ENCODE results near the gene DCUN1D2.
A peak's percentile ranks its signal among the peaks of the same experiment; 100 is the strongest.
"Not testable (repeated sequence)": the region's sequence is repeated elsewhere in the genome, so short reads cannot be mapped to it uniquely, and the experiment has no call there.

The DCUN1D2 gene

DNA sequence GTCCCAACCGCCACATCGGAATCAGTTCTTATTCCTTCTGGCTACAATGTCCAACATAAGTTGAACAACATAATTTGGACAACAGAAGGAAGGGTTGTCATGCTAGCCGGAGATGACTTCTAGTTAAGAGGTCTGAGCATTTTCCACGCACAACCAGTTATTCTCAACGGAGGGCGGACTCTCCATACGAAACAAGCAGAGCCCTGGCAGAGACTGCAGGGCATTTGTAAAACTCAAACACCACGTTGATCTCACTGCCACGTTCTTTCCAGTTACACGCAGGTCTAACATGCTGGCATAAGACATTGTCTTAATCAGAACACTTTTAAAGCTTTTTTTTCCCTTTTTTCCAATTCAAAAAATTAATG, 38.3 kb upstream of the DCUN1D2 start:
- Mint-ChIP-seq H3K4me1 (ENCODE audit: low read depth) (peaks cover 21% of the 10 kb centered on the region), H3K27ac (no peak overlapping the region), H3K27me3 (no peaks in the 10 kb centered on the region), H3K4me3 (no peak overlapping the region), H3K36me3 (ENCODE audit: low read depth) (peaks cover 87% of the 10 kb centered on the region), H3K9me3 (no peaks in the 10 kb centered on the region)
- intact Hi-C loops (cut with micrococcal nuclease), result no loop called here

DNA sequence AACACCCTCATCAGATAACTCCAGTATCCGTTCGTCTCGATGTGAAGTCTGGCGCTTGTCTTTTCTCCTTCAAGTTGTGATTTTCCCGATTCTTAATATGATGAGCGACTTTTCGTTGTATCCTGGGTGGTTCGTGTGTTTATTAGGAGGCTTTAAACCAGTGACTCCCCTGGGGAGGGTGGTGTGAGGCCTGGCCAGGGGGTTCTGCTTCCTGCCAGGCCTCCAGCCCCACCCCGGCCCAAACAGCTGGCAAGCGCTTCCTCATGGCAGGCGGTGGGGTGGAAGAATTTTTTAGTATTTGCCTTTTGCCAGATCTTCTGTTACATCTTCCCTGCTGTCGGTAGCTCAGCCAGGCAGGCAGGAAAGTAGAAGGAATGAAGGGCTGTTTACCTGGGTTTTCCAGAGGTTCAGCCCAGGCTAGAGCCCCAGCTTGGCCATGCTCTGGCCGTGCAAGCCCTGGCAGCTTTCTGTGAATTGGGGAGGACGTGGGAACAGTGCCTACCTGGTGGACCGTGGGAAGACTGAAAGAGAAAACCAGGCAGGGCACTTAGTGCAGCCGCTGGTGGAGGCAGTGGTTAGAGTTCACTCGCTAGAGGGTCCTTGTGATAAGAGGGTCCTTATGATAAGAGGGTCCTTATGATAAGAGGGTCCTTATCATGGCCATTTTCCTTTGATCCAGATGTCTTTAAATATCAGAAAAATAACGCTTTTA, 37.7 kb upstream of the DCUN1D2 start:
- intact Hi-C loops (cut with micrococcal nuclease), result no loop called here
- H3K27ac Mint-ChIP-seq, result peak overlapping the region; percentile 75

DNA sequence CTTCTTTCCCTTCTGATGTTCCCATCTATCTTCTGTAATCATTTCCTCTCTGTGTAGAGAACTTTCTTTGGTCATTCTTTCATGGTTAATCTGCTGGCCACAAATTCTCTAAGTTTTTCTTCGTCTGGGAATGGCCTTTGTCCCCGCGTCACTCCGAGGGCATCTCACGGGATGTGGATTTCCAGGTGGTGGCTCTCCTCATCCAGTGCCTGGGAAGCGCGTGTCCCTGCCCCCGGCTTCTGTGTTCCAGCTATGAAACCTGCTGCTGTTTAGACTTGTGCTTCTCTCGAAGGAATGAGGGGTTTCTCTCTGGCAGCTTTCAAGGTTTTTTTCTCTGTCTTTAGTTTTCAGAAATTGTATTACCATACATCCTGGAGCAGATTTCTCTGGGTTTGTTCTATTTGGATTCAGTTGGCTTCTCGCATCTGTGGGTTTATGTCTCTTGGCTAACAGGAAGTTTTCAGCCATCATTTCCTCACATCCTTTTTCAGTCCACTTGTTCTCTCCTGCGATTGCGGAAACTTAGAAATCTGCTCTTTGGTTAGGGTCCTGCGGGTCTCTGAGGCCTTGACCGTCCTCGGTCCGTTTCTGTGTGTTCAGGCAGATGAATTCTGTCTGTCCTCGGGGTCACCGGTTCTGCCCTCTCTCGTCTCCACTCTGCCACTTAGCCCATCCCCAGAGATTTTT, 36.9 kb upstream of the DCUN1D2 start:
- H3K9me3 Mint-ChIP-seq, result no peaks in the 10 kb centered on the region
- intact Hi-C loops (cut with micrococcal nuclease), result no loop called here
- no peaks in the 10 kb centered on the region for H3K27me3 Mint-ChIP-seq
- H3K4me1 Mint-ChIP-seq (ENCODE audit: low read depth), result peaks cover 21% of the 10 kb centered on the region
- peak overlapping the region; percentile 75 for H3K27ac Mint-ChIP-seq
- no peak overlapping the region for H3K4me3 Mint-ChIP-seq
- peaks cover 89% of the 10 kb centered on the region for H3K36me3 Mint-ChIP-seq (ENCODE audit: low read depth)

More for the DNA sequence above, 37.7 kb upstream of the DCUN1D2 start:
- Mint-ChIP-seq H3K36me3 (ENCODE audit: low read depth) (peaks cover 87% of the 10 kb centered on the region), H3K4me3 (no peak overlapping the region), H3K9me3 (no peaks in the 10 kb centered on the region), H3K27me3 (no peaks in the 10 kb centered on the region), H3K4me1 (ENCODE audit: low read depth) (peaks cover 21% of the 10 kb centered on the region)

DNA sequence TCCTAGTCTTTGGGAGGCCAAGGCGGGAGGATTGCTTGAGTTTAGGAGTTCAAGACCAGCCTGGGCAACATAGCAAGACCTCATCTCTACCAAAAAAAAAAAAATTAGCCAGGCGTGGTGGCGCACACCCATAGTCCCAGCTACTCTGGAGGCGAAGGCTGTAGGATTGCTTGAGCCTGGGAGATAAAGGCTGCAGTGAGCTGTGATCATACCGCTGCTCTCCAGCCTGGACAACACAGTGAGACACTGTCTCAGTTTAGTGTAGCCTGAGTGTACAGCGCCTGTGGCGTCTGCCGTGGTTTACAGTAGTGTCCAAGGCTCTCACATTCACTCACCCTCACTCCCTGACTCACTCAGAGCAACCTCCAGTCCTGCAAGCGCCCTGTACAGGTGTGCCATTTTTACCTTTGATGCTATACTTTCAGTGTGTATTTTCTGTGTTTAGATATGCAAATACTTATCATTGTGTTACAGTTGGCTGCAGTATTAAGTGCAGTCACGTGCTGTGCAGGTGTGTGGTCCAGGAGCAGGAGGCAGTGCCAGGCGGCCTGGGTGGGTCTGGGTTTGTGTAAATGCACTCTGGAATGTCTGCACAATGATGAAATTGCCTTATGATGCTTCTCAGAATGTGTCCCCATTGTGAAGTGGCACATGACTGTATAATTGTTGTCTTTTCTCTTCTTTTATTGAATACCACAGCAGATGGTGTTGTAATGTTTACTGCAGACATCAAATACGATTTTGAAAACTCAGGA, 36.1 kb upstream of the DCUN1D2 start:
- Mint-ChIP-seq H3K27me3 (no peaks in the 10 kb centered on the region), H3K27ac (peak overlapping the region; percentile 75)
- intact Hi-C loops (cut with micrococcal nuclease), result no loop called here

DNA sequence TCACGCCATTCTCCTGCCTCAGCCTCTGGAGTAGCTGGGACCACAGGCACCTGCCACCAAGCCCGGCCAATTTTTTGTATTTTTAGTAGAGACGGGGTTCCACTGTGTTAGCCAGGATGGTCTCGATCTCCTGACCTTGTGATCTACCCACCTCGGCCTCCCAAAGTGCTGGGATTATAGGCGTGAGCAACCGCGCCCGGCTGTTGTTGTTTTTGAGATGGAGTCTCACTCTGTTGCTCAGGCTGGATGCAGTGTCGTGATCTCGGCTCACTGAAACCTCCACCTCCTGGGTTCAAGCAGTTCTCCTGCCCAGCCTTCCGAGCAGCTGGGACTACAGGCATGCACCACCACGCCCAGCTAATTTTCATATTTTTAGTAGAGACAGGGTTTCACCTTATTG, 31.9 kb upstream of the DCUN1D2 start:
- H3K9me3 Mint-ChIP-seq; H3K4me3 Mint-ChIP-seq; H3K27ac Mint-ChIP-seq; H3K27me3 Mint-ChIP-seq; intact Hi-C loops (cut with micrococcal nuclease): not testable (repeated sequence)
- H3K4me1 Mint-ChIP-seq (ENCODE audit: low read depth), result peaks cover 17% of the 10 kb centered on the region
- peaks cover 78% of the 10 kb centered on the region for H3K36me3 Mint-ChIP-seq (ENCODE audit: low read depth)

More for the DNA sequence above, 36.1 kb upstream of the DCUN1D2 start:
- H3K36me3 Mint-ChIP-seq (ENCODE audit: low read depth), result peaks cover 89% of the 10 kb centered on the region
- H3K4me1 Mint-ChIP-seq (ENCODE audit: low read depth), result peaks cover 21% of the 10 kb centered on the region
- H3K4me3 Mint-ChIP-seq, result no peak overlapping the region
- no peaks in the 10 kb centered on the region for H3K9me3 Mint-ChIP-seq

DNA sequence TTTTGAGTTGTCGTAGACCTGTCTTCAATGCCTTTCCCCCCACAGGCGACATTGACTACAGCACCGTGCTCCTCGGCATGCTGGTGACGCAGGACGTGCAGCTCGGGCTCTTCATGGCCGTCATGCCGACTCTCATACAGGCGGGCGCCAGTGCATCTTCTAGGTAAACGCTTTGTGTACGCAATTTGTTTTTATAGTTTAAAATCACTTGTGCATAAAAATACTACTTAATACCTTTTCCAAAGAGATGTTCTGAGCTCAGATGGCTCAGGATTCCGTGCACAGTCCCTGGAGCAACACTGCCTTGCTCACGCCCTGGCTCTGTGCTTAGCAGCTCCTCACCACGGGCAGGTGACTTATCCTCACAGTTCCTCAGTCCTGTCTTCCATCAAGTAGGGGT, 30.1 kb upstream of the DCUN1D2 start:
- intact Hi-C loops (cut with micrococcal nuclease), result no loop called here
- Mint-ChIP-seq H3K27me3 (no peaks in the 10 kb centered on the region), H3K36me3 (ENCODE audit: low read depth) (peaks cover 82% of the 10 kb centered on the region), H3K4me1 (ENCODE audit: low read depth) (peaks cover 11% of the 10 kb centered on the region), H3K27ac (no peak overlapping the region), H3K9me3 (no peaks in the 10 kb centered on the region), H3K4me3 (no peak overlapping the region)

DNA sequence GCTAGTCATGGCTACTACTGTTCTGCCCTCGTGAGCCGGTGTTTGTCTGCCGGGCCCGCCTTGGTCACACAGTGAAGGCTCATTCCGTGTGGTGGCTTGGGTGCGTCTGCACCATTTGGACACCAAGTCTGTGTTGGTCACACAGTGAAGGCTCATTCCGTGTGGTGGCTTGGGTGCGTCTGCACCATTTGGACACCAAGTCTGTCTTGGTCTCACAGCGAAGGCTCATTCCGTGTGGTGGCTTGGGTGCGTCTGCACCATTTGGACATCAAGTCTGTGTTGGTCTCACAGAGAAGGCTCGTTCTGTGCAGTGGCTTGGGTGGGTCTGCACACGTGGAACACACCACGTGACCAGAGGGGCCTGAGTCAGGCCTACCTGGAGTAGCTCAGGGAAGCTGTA, 29.0 kb upstream of the DCUN1D2 start:
- Mint-ChIP-seq H3K27ac (no peak overlapping the region), H3K4me3 (no peak overlapping the region), H3K4me1 (ENCODE audit: low read depth) (peaks cover 11% of the 10 kb centered on the region), H3K9me3 (no peaks in the 10 kb centered on the region), H3K27me3 (no peaks in the 10 kb centered on the region), H3K36me3 (ENCODE audit: low read depth) (peaks cover 83% of the 10 kb centered on the region)
- intact Hi-C loops (cut with micrococcal nuclease), result no loop called here

DNA sequence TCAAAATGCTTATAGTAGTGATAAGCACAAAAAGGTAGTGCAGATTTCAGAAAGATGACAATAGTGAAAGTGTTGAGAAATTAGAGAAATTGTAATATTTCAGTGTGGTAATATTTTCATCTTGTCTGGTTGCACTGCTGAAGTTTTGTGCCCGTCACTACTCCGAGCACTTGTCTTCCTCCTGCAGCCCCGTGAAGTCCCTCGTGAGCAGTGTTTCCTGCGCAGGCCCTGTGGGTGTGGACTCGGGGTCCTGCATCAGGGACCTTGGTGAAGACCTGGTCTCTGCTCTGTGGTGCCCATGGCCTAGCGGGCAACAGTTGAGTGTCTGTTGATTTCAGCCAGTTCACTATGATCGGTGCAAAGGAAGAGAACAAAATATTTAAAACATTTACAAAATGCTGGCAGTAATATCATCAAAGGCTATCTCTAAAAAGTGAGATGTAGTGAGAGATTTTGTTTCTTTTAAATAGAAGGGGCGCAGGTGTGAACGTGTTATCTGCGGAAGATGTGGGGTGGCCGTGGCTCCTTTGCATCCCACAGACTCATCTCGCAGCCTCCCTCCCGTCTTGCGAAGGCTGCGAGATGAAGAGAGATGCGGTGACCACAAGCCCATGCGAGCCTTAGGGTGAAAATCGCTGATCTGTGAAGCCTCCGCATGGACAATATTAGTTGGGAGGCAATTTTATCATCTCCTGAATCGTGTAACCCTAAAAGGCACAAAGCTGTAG, 27.7 kb upstream of the DCUN1D2 start:
- intact Hi-C loops (cut with micrococcal nuclease), result no loop called here
- H3K4me1 Mint-ChIP-seq (ENCODE audit: low read depth), result peaks cover 11% of the 10 kb centered on the region
- no peaks in the 10 kb centered on the region for H3K27me3 Mint-ChIP-seq
- H3K9me3 Mint-ChIP-seq, result no peaks in the 10 kb centered on the region
- H3K27ac Mint-ChIP-seq, result no peak overlapping the region
- no peak overlapping the region for H3K4me3 Mint-ChIP-seq
- H3K36me3 Mint-ChIP-seq (ENCODE audit: low read depth), result peaks cover 83% of the 10 kb centered on the region

DNA sequence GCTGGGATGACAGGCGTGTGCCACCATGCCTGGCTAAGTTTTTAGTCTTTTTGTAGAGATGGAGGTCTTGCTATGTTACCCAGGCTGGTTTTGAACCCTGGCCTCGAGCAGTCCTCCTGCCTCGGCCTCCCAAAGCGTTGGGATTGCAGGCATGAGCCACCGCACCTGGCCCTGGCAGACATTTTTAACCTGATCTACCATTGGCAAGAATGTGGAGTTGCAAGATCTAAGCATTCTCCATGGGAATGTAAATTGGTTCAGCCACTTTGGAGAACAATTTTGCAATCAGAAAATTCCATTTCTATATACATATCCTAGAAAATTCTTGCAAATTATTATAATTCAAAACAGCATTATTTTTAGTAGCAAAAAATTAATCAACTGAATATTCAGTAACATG, 24.3 kb upstream of the DCUN1D2 start:
- H3K27ac Mint-ChIP-seq, result no peak overlapping the region
- H3K36me3 Mint-ChIP-seq (ENCODE audit: low read depth), result peaks cover 85% of the 10 kb centered on the region
- H3K4me3 Mint-ChIP-seq, result no peak overlapping the region
- peaks cover 14% of the 10 kb centered on the region for H3K4me1 Mint-ChIP-seq (ENCODE audit: low read depth)
- no peaks in the 10 kb centered on the region for H3K9me3 Mint-ChIP-seq
- no peaks in the 10 kb centered on the region for H3K27me3 Mint-ChIP-seq
- intact Hi-C loops (cut with micrococcal nuclease), result no loop called here

DNA sequence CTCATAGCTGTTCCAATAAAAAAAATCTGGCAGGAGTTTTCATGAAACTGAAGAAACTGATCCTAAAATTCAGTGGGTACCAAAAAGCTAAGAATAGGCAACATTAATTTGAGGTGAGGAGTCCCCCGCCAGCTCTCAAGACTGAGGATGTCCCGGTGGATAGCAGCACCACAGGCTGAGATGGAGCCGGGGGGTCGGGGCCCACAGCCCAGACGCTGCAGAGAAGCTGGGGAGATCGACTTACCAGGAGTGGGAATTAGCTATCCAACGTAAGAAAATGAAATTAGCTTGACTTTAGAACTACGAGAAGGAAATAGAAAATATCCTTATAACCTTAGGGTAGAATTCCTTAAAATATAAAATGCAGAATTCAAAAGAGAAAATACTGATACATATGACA, 23.2 kb upstream of the DCUN1D2 start:
- peaks cover 24% of the 10 kb centered on the region for H3K4me1 Mint-ChIP-seq (ENCODE audit: low read depth)
- H3K9me3 Mint-ChIP-seq, result no peaks in the 10 kb centered on the region
- H3K36me3 Mint-ChIP-seq (ENCODE audit: low read depth), result peaks cover 85% of the 10 kb centered on the region
- intact Hi-C loops (cut with micrococcal nuclease), result no loop called here
- no peaks in the 10 kb centered on the region for H3K27me3 Mint-ChIP-seq
- no peak overlapping the region for H3K27ac Mint-ChIP-seq
- H3K4me3 Mint-ChIP-seq, result no peak overlapping the region

DNA sequence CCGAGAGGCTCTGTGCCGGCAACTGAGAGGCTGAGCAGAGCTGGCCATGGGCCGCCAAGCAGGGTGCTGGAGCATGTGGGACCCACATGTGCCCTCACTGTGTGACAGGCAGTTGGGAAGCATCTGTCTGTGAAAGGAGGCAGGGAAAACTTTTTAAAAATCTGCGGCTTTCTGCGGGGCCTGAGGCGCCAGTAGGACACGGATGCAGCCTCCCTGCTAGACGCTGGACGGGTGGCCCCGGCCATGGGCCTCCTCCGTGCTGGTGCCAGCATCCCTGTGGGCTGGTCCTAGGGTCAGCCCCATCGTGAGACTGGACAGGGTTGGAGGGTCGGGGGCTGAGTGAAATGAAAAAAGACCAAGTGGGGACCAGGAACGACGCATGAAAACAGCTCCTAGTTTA, 20.9 kb upstream of the DCUN1D2 start:
- H3K36me3 Mint-ChIP-seq (ENCODE audit: low read depth), result peaks cover 95% of the 10 kb centered on the region
- peaks cover 37% of the 10 kb centered on the region for H3K4me1 Mint-ChIP-seq (ENCODE audit: low read depth)
- intact Hi-C loops (cut with micrococcal nuclease), result no loop called here
- H3K4me3 Mint-ChIP-seq, result no peak overlapping the region
- H3K27ac Mint-ChIP-seq, result no peak overlapping the region
- H3K27me3 Mint-ChIP-seq, result no peaks in the 10 kb centered on the region
- no peaks in the 10 kb centered on the region for H3K9me3 Mint-ChIP-seq

DNA sequence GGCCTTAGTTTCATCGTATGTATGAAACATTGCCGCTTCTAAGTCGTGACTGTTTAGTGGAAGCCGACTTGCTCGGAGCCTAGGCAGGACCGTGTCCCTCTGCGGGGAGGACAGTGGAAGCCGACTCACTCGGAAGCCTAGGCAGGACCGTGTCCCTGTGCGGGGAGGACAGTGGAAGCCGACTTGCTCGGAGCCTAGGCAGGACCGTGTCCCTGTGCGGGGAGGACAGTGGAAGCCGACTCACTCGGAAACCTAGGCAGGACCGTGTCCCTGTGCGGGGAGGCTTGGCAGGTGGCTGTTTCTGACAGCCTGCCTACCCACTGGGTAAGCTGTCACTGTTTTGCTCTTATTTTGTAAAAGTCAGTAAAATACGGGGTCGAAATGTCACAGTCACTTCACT, 20.4 kb upstream of the DCUN1D2 start:
- no peaks in the 10 kb centered on the region for H3K27me3 Mint-ChIP-seq
- no peak overlapping the region for H3K4me3 Mint-ChIP-seq
- peaks cover 42% of the 10 kb centered on the region for H3K4me1 Mint-ChIP-seq (ENCODE audit: low read depth)
- no peak overlapping the region for H3K27ac Mint-ChIP-seq
- H3K36me3 Mint-ChIP-seq (ENCODE audit: low read depth), result peaks cover 95% of the 10 kb centered on the region
- intact Hi-C loops (cut with micrococcal nuclease), result no loop called here
- H3K9me3 Mint-ChIP-seq, result no peaks in the 10 kb centered on the region

DNA sequence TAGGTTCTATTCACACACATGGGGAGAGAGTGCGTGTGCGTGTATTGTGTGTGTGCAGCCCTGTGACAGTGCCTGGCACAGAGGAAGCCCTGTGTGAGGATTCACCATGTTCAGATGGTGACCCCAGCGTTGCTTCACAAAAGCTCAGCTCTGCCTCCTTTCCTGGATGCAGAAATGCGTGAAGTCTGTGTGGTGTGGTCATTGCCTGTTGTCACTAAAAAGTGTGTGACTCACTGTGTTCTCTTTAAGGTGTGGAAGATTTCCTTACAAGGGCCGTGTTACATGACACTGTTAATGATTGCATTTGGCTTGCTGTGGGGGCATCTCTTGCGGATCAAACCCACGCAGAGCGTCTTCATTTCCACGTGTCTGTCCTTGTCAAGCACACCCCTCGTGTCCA, 19.5 kb upstream of the DCUN1D2 start:
- H3K4me1 Mint-ChIP-seq (ENCODE audit: low read depth), result peaks cover 51% of the 10 kb centered on the region
- H3K36me3 Mint-ChIP-seq (ENCODE audit: low read depth), result peaks cover 95% of the 10 kb centered on the region
- H3K27ac Mint-ChIP-seq, result peak overlapping the region; percentile 94
- H3K4me3 Mint-ChIP-seq, result no peak overlapping the region
- no peaks in the 10 kb centered on the region for H3K9me3 Mint-ChIP-seq
- no peaks in the 10 kb centered on the region for H3K27me3 Mint-ChIP-seq
- intact Hi-C loops (cut with micrococcal nuclease), result no loop called here

Measured in dendritic cell treated with granulocyte-macrophage colony-stimulating factor and Interleukin-4, amounts not matched to agents 40 ng/mL and 50 ng/mL, for 4 days (primary cell).